Activated naive CD8-positive, alpha-beta T cell treated with anti-CD3 and anti-CD28 coated beads, Interleukin-2, amount 50 U/mL, for 24 hours (primary cell): ENCODE results near the gene ATXN7L1.
A peak's percentile ranks its signal among the peaks of the same experiment; 100 is the strongest.

Source experiments
- ATAC-seq: fragments of 150-1000 bp; cut with Tn5 transposase; one replicate; pipeline ENCODE4 v1.10.0; 2021
- DNase-seq: peaks from one replicate; pipeline ENCODE4 v3.0.0; 2021
- H3K27ac Mint-ChIP-seq: one replicate; pipeline ENCODE4 v1.8.0; 2021; ENCODE audit warnings: mild to moderate bottlenecking, mixed read lengths
- H3K27me3 Mint-ChIP-seq: one replicate; pipeline ENCODE4 v1.8.0; 2021; ENCODE audit warnings: mixed read lengths
- H3K36me3 Mint-ChIP-seq: one replicate; pipeline ENCODE4 v1.8.0; 2021; ENCODE audit warnings: low read depth, mixed read lengths
- H3K4me1 Mint-ChIP-seq: one replicate; pipeline ENCODE4 v1.8.0; 2021; ENCODE audit warnings: mixed read lengths
- H3K4me3 Mint-ChIP-seq: one replicate; pipeline ENCODE4 v1.8.0; 2021; ENCODE audit warnings: mild to moderate bottlenecking, moderate library complexity, mixed read lengths
- H3K9me3 Mint-ChIP-seq: one replicate; pipeline ENCODE4 v1.8.0; 2021; ENCODE audit warnings: mixed read lengths

ATXN7L1 gene

DNA sequence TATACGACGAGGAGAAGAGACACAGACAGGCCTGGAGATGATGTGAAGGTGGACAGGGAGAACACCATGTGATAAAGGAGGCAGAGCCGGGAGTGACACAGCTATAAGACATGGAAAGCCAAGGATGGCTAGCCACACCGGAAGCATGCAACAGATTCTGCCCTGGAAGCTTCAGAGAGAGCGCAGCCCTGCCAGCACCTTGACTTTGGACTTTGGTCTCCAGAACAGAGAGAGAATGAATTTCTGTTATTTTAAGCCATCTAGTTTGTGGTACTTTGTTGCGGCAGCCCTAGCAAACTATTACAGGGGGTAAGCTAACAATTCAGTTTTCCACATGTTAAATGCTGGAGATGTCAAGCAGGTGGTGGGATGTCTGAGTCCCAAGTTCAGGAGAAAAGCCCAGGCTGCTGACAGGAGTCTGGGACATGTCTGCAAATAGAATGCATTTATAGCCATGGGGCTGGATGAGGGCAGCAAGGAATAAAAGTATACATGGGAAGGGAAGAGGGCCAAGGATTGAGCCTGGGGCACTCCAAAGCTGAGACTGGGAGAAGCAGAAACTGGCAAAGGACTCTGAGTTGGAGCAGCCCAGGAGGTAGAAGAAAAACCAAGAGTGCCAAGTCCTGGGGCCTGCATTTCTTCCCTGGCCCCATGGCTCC lies 65.1 kb downstream of the ATXN7L1 start:
- DNase-seq = no peak
- Mint-ChIP-seq H3K36me3 (no peaks in the 10 kb centered on the region), H3K27ac (no peak overlapping the region), H3K4me1 (peaks cover 45% of the 10 kb centered on the region), H3K9me3 (no peaks in the 10 kb centered on the region), H3K27me3 (peaks cover 2% of the 10 kb centered on the region), H3K4me3 (no peak overlapping the region)
- no peak for ATAC-seq

DNA sequence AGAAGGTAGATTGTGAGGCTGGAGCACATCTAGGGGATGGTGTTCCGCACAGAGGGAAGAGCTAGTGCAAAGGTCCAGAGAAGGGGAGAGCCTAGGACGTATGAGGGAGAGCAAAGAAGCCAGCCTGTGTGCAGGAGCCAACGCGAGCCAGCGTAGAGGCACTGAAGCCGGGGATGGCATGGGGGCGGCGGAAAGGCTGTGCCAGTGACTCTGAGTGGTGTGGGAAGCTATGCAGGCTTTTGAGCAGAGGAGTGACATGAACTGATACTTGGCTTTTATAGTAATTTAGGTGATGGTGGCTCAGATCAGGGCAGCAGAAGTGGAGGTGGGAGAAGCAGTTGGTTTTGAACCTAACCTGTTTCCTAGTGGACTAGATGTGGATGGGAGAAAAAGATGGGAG lies 65.8 kb downstream of the ATXN7L1 start:
- Mint-ChIP-seq H3K4me1 (peaks cover 53% of the 10 kb centered on the region), H3K9me3 (no peaks in the 10 kb centered on the region), H3K27ac (peak overlapping the region; percentile 8), H3K36me3 (no peaks in the 10 kb centered on the region), H3K27me3 (peaks cover 2% of the 10 kb centered on the region), H3K4me3 (no peak overlapping the region)
- no peak for ATAC-seq
- DNase-seq = no peak

DNA sequence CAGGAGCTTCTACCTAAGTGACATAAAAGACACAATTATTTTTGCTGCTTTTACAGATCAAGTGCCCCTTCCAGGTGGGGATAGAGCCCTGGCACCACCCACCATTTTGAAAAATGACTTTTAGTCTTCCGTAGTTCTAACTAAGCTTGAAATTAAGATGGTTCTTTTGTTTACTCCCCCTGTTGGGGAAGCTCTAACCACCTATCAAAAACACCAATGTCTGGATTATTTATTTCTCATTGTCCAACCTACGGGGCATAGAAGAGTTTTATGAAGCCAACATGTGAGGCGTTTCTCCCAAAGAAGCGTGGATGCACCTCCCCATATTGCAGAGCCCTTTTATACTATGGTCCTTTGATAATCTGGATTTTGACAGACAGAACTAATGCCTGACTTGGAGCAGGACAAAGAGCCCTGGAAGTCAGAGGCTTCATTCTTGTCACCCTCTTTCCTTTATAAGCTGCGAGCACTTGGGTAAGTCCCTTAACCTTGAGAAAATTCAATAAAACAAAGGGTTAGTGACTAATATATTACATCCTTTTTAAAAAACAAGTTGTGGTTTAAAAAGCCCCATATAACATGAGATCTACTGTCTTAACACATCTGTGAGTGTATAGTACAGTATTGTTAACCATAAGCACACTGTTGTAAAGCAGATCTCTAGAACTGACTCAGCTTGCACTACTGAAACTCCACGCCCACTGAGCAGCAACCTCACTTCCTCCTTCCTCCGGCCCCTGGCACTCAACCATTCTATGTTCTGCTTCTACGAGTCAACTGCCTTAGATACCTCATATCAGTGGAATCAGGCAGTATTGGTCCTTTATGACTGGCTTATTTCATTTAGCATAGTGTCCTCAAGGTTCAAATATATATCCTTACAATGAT lies 67.5 kb downstream of the ATXN7L1 start:
- H3K9me3 Mint-ChIP-seq = no peaks in the 10 kb centered on the region
- peaks cover 58% of the 10 kb centered on the region for H3K4me1 Mint-ChIP-seq
- H3K4me3 Mint-ChIP-seq = peak overlapping the region; percentile 28
- peaks cover 2% of the 10 kb centered on the region for H3K27me3 Mint-ChIP-seq
- DNase-seq (peak; percentile 80), ATAC-seq (peak; percentile 90)
- peak overlapping the region; percentile 72 for H3K27ac Mint-ChIP-seq
- H3K36me3 Mint-ChIP-seq = no peaks in the 10 kb centered on the region

DNA sequence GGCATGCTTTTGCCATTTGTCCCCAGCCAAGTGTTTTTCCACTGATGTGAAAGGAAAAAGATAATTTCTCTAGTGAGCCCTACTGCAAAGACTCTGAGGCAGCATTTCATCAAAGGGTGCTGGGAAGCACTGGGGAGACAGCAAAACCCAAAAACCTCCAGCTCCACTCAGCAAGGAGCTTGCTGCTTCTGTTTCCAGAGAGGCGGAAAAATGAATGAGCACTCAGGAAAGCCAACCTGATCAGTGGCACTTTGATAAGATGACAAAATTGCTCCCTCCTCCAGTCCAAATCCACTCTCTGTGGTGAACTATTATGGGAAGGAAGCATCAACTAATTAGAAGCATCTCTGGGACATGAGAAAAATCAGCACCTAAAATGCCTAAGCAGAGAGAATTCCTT lies 68.2 kb downstream of the ATXN7L1 start:
- Mint-ChIP-seq H3K27me3 (peaks cover 2% of the 10 kb centered on the region), H3K27ac (peak overlapping the region; percentile 72), H3K36me3 (no peaks in the 10 kb centered on the region), H3K4me1 (peaks cover 58% of the 10 kb centered on the region), H3K9me3 (no peaks in the 10 kb centered on the region), H3K4me3 (no peak overlapping the region)
- DNase-seq (no peak), ATAC-seq (no peak)

DNA sequence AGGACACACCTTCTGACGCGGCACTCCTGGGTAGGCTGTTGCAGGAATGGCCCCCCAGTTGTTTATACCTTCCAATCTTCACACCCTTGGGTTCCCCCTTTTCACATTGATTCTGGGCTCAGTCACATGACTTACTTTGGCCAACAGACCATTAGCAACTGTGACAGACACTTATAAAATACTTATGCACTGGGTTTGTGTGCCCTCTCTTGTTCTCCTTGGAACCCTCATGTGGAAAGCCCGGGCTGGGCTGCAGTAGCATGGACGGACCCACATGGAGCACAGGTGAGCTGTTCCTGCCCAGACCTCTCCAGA lies 69.0 kb downstream of the ATXN7L1 start:
- no peaks in the 10 kb centered on the region for H3K36me3 Mint-ChIP-seq
- peaks cover 2% of the 10 kb centered on the region for H3K27me3 Mint-ChIP-seq
- H3K27ac Mint-ChIP-seq = no peak overlapping the region
- H3K4me3 Mint-ChIP-seq = peak overlapping the region; percentile 17
- no peak for DNase-seq
- no peaks in the 10 kb centered on the region for H3K9me3 Mint-ChIP-seq
- no peak for ATAC-seq
- peaks cover 64% of the 10 kb centered on the region for H3K4me1 Mint-ChIP-seq

- H3K4me1 Mint-ChIP-seq = peaks cover 64% of the 10 kb centered on the region
- H3K9me3 Mint-ChIP-seq = no peaks in the 10 kb centered on the region
- H3K4me3 Mint-ChIP-seq = peak overlapping the region; percentile 17
- DNase-seq = peak; percentile 64
- no peaks in the 10 kb centered on the region for H3K36me3 Mint-ChIP-seq
- peak; percentile 79 for ATAC-seq
- H3K27ac Mint-ChIP-seq = peak overlapping the region; percentile 60
- peaks cover under 1% of the 10 kb centered on the region for H3K27me3 Mint-ChIP-seq
These were observed 69.6 kb downstream of the ATXN7L1 start for GRCh38 chr7:105806592-105807447.

GRCh38 chr7:105805447-105806019 lies 70.9 kb downstream of the ATXN7L1 start:
- no peak overlapping the region for H3K27ac Mint-ChIP-seq
- H3K9me3 Mint-ChIP-seq = no peaks in the 10 kb centered on the region
- no peak overlapping the region for H3K4me3 Mint-ChIP-seq

GRCh38 chr7:105803429-105803736 lies 73.0 kb downstream of the ATXN7L1 start:
- H3K4me1 Mint-ChIP-seq = peaks cover 60% of the 10 kb centered on the region
- no peaks in the 10 kb centered on the region for H3K36me3 Mint-ChIP-seq
- H3K27me3 Mint-ChIP-seq = no peaks in the 10 kb centered on the region
- no peak overlapping the region for H3K4me3 Mint-ChIP-seq
- no peaks in the 10 kb centered on the region for H3K9me3 Mint-ChIP-seq
- H3K27ac Mint-ChIP-seq = no peak overlapping the region
- DNase-seq (no peak), ATAC-seq (no peak)

More at GRCh38 chr7:105805447-105806019, 70.9 kb downstream of the ATXN7L1 start:
- DNase-seq (no peak), ATAC-seq (no peak)
- H3K27me3 Mint-ChIP-seq = no peaks in the 10 kb centered on the region
- H3K36me3 Mint-ChIP-seq = no peaks in the 10 kb centered on the region
- H3K4me1 Mint-ChIP-seq = peaks cover 69% of the 10 kb centered on the region

- H3K27ac Mint-ChIP-seq = no peak overlapping the region
- no peak for DNase-seq
- H3K4me1 Mint-ChIP-seq = peaks cover 57% of the 10 kb centered on the region
These were observed 73.6 kb downstream of the ATXN7L1 start for GRCh38 chr7:105802604-105803428.

DNA sequence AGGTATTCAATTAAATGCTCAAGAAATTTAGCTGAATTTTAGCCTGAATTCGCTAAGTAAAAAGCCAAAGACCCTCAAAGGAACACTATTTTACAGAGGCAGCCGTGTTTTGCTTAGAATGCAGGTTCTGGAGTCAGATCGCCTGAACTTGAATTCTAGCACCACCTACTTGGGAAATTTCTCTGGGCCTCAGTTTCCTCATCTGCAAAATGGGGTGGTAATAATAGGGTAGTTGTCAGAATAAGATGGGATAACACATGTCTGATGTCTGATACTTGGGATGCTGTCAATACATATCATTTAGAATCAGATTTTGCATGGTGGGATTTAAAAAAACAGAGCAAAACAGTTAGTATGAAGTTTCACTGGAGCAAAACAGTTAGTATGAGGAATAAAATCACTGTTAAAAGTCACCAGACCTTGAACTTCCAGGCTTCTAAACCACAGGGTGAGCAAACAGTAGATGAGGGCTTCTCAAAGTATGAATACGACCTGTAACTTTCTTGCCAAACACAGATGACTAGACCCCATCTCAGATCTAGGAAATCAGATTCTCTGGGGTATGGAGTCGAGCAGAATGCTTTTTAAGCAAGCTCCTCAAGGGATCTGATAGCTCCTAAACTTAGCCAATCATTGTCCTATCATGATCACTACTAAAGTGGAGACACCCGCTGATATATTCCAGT lies 75.4 kb downstream of the ATXN7L1 start:
- no peak for DNase-seq

More at GRCh38 chr7:105802604-105803428, 73.6 kb downstream of the ATXN7L1 start:
- Mint-ChIP-seq H3K9me3 (no peaks in the 10 kb centered on the region), H3K27me3 (no peaks in the 10 kb centered on the region), H3K36me3 (no peaks in the 10 kb centered on the region), H3K4me3 (no peak overlapping the region)
- no peak for ATAC-seq

GRCh38 chr7:105800442-105800841 lies 76.0 kb downstream of the ATXN7L1 start:
- Mint-ChIP-seq H3K27ac (peak overlapping the region; percentile 16), H3K27me3 (no peaks in the 10 kb centered on the region), H3K4me1 (peaks cover 41% of the 10 kb centered on the region), H3K4me3 (no peak overlapping the region), H3K36me3 (no peaks in the 10 kb centered on the region), H3K9me3 (no peaks in the 10 kb centered on the region)
- ATAC-seq = peak; percentile 94
- no peak for DNase-seq

More for the DNA sequence above, 75.4 kb downstream of the ATXN7L1 start:
- Mint-ChIP-seq H3K9me3 (no peaks in the 10 kb centered on the region), H3K27me3 (no peaks in the 10 kb centered on the region), H3K27ac (no peak overlapping the region), H3K4me3 (no peak overlapping the region), H3K4me1 (peaks cover 46% of the 10 kb centered on the region), H3K36me3 (no peaks in the 10 kb centered on the region)
- ATAC-seq = no peak

GRCh38 chr7:105799677-105800076 lies 76.7 kb downstream of the ATXN7L1 start:
- H3K27me3 Mint-ChIP-seq = no peaks in the 10 kb centered on the region

GRCh38 chr7:105799006-105799405 lies 77.4 kb downstream of the ATXN7L1 start:
- H3K4me3 Mint-ChIP-seq = no peak overlapping the region
- no peaks in the 10 kb centered on the region for H3K27me3 Mint-ChIP-seq
- H3K4me1 Mint-ChIP-seq = peaks cover 37% of the 10 kb centered on the region
- H3K27ac Mint-ChIP-seq = no peak overlapping the region
- H3K9me3 Mint-ChIP-seq = no peaks in the 10 kb centered on the region
- ATAC-seq (no peak), DNase-seq (no peak)
- H3K36me3 Mint-ChIP-seq = no peaks in the 10 kb centered on the region

More at GRCh38 chr7:105799677-105800076, 76.7 kb downstream of the ATXN7L1 start:
- DNase-seq (no peak), ATAC-seq (no peak)
- Mint-ChIP-seq H3K9me3 (no peaks in the 10 kb centered on the region), H3K4me3 (no peak overlapping the region), H3K27ac (no peak overlapping the region), H3K4me1 (peaks cover 37% of the 10 kb centered on the region), H3K36me3 (no peaks in the 10 kb centered on the region)
